HepG2 (cell line): ENCODE measurements around the gene ARHGEF16. TPM values are rescaled to one million over a fixed set of nuclear protein-coding genes. Genes with fewer than 3 reads are reported as not detected.

Experiments used
- ATAC-seq: fragments of 200-7000 bp; cut with Tn5 transposase; 3 replicates; pipeline ENCODE4 v1.9.1; 2020; ENCODE audit warnings: mild to moderate bottlenecking, moderate library complexity
- BruUV-seq: library from RNA; stranded (reverse); fragments of 400-500 nt; replicated peaks from 2 replicates; lab custom pipeline; 2021; lab: Mats Ljungman, UMichigan
- CTCF ChIA-PET: fragments of 300-600 bp; formaldehyde crosslinking; extraction: SDS; loops from one replicate; lab custom pipeline; 2021; ENCODE audit warnings: low total read pairs, inconsistent platforms, low intra/inter-chr PET ratio; lab: Yijun Ruan, JAX
- POLR2A ChIA-PET: fragments of 350-600 bp; sonication (Branson Sonifier 250); formaldehyde crosslinking; loops from one replicate; lab custom pipeline; 2020; ENCODE audit warnings: antibody characterized with exemption, inconsistent platforms; lab: Yijun Ruan, JAX
- DNase-seq: peaks from one replicate; pipeline ENCODE4 v3.0.0-alpha.2; 2015; ENCODE audit warnings: low spot score
- FAIRE-seq: peaks from 3 replicates; lab custom pipeline; 2011; peaks lifted over from hg19 to GRCh38; lab: Jason Lieb, UNC
- H2AFZ ChIP-seq: one replicate; pipeline ENCODE4 v1.6.1; 2011; ENCODE audit warnings: low read length, inconsistent platforms
- H3K27ac ChIP-seq: fragments of 300-600 bp; 3 replicates; pipeline ENCODE4 v1.8.0; 2011; ENCODE audit warnings: mixed run types, mild to moderate bottlenecking, mixed read lengths, low read length, inconsistent platforms; ENCODE audit not compliant: insufficient read depth; ENCODE audit errors: extremely low read length
- H3K27me3 ChIP-seq, 2 experiments: fragments of 200-600 bp in 1 of 2; 2 replicates in 1 of 2; 3 replicates in 1 of 2; pipeline versions ENCODE4 v1.6.0 to v1.8.0; 2011; ENCODE audit warnings: low read length in 2 of 2, mild to moderate bottlenecking in 2 of 2, moderate library complexity in 2 of 2, inconsistent platforms in 1 of 2; ENCODE audit not compliant: insufficient read depth in 2 of 2, control insufficient read depth in 1 of 2
- H3K36me3 ChIP-seq, 2 experiments: fragments of 200-600 bp in 1 of 2; replicated peaks in 1 of 2; 2 replicates in 1 of 2; 3 replicates in 1 of 2; pipeline versions ENCODE4 v1.5.1 to v1.8.0; 2011; ENCODE audit warnings: low read length in 2 of 2, inconsistent platforms in 1 of 2; ENCODE audit not compliant: insufficient read depth in 2 of 2, control insufficient read depth in 1 of 2
- H3K4me1 ChIP-seq: 2 replicates; pipeline ENCODE4 v1.5.1; 2012; ENCODE audit warnings: low read length, inconsistent platforms; ENCODE audit not compliant: insufficient read depth
- H3K4me2 ChIP-seq: 2 replicates; pipeline ENCODE4 v1.6.0; 2011; ENCODE audit warnings: low read depth, low read length, inconsistent platforms
- H3K4me3 ChIP-seq, 3 experiments: fragments of 200-600 bp in 1 of 3; sonication (generic), shearing (Covaris generic) in 1 of 3; replicated peaks in 1 of 3; 2 replicates each; pipeline ENCODE4 v1.5.1; 2011 to 2016; ENCODE audit warnings: low read length in 3 of 3, inconsistent platforms in 2 of 3, low read depth in 2 of 3, mild to moderate bottlenecking in 2 of 3, control low read depth in 1 of 3, mixed read lengths in 1 of 3; ENCODE audit not compliant: insufficient read depth in 1 of 3
- H3K79me2 ChIP-seq: one replicate; pipeline ENCODE4 v1.6.1; 2011; ENCODE audit warnings: low read length, inconsistent platforms; ENCODE audit not compliant: insufficient read depth
- H3K9ac ChIP-seq: 2 replicates; pipeline ENCODE4 v1.6.0; 2011; ENCODE audit warnings: mild to moderate bottlenecking, low read depth, low read length, inconsistent platforms; ENCODE audit not compliant: insufficient read depth
- H3K9me3 ChIP-seq: 2 replicates; pipeline ENCODE4 v1.5.1; 2012; ENCODE audit warnings: mild to moderate bottlenecking, low read length
- H4K20me1 ChIP-seq: 2 replicates; pipeline ENCODE4 v1.6.0; 2011; ENCODE audit warnings: inconsistent platforms, mild to moderate bottlenecking, low read length, moderate library complexity; ENCODE audit not compliant: insufficient read depth
- GATA4 ChIP-seq: sonication (generic); IDR thresholded peaks from 2 replicates; pipeline ENCODE4 v1.6.1; 2016; ENCODE audit warnings: antibody characterized with exemption, low read depth, borderline replicate concordance
- SKIL ChIP-seq: sonication (generic); formaldehyde crosslinking; IDR thresholded peaks from 2 replicates; pipeline ENCODE4 v1.8.0; 2022; ENCODE audit warnings: missing genetic modification reagents, mild to moderate bottlenecking, moderate library complexity, borderline replicate concordance
- SP1 ChIP-seq, 2 experiments: fragments of 450-650 bp in 1 of 2; sonication (generic) in 1 of 2; formaldehyde crosslinking in 1 of 2; IDR thresholded peaks; 2 replicates each; pipeline versions ENCODE4 v1.4.0 to v1.6.1; 2016 to 2020; ENCODE audit warnings: missing genetic modification reagents in 1 of 2
- USF2 ChIP-seq, 2 experiments: sonication (generic) in 1 of 2; formaldehyde crosslinking in 1 of 2; IDR thresholded peaks; 2 replicates each; pipeline versions ENCODE4 v1.5.1 to v1.6.1; 2011 to 2020; ENCODE audit warnings: borderline replicate concordance in 1 of 2, low read depth in 1 of 2, low read length in 1 of 2, mild to moderate bottlenecking in 1 of 2, missing genetic modification reagents in 1 of 2, moderate library complexity in 1 of 2
- WGBS: methylation state at CpG from one replicate; pipeline ENCODE4 v1.1.6; 2017; ENCODE audit warnings: low lambda C conversion rate; 5-methylcytosine and 5-hydroxymethylcytosine counted together
- in situ Hi-C: cut with HindIII; loops from 2 replicates; pipeline ENCODE4 v1.10.0; 2017; ENCODE audit warnings: low pct_unique_long_range_greater_than_20kb; ENCODE audit not compliant: extremely low pct_ligation_motif_present
- intact Hi-C: fragments of 100-400 bp; cut with micrococcal nuclease; formaldehyde crosslinking; loops from one replicate; pipeline ENCODE4 v1.10.0; 2022; ENCODE audit not compliant: unreplicated experiment
- polyA plus RNA-seq, 8 experiments: library from polyadenylated mRNA; depleted of rRNA in 3 of 8; stranded (reverse) in 7 of 8; unstranded in 1 of 8; fragments of >200 nt; fragmentation: Illumina TruSeq in 4 of 8; extraction: Trizol in 4 of 8; gene quantifications; 2 replicates each; pipeline versions ENCODE4 v1.2.1 to v1.2.3, GENCODE V29; 2011 to 2016; ENCODE audit warnings: low read depth in 4 of 8, missing spikeins in 1 of 8, mixed read lengths in 1 of 8; ENCODE audit not compliant: insufficient read depth in 1 of 8
- total RNA-seq, 5 experiments: library from RNA; depleted of rRNA; stranded (reverse); fragments of >200 nt; fragmentation: Illumina TruSeq; extraction: Trizol; gene quantifications; 2 replicates each; pipeline ENCODE4 v1.2.3, GENCODE V29; 2016; ENCODE audit warnings: low read depth in 1 of 5
- TF ChIP-seq, protein P1 (sequence below): sonication (generic); formaldehyde crosslinking; IDR thresholded peaks from 2 replicates; pipeline ENCODE4 v1.4.0; 2020; ENCODE audit warnings: low read depth, missing genetic modification reagents
- TF ChIP-seq, protein P2 (sequence below), 2 experiments: fragments of 450-650 bp in 1 of 2; sonication (generic) in 1 of 2; formaldehyde crosslinking; IDR thresholded peaks; 2 replicates each; pipeline versions ENCODE4 v1.5.0 to v1.8.0; 2020 to 2022; ENCODE audit warnings: mild to moderate bottlenecking in 1 of 2, missing genetic modification reagents in 1 of 2
- TF ChIP-seq, protein P3 (sequence below): sonication (generic); formaldehyde crosslinking; IDR thresholded peaks from 2 replicates; pipeline ENCODE4 v1.5.1; 2020; ENCODE audit warnings: missing genetic modification reagents, mild to moderate bottlenecking, borderline replicate concordance

ARHGEF16 gene
- total and polyA plus RNA-seq, 2 of the 13 experiments (the other 11 are each of a cell fraction or from before 2014, with no cell fraction given), result 20.3 to 39.9 TPM

GRCh38 chr1:3455670-3456448, 1.4 kb downstream of the ARHGEF16 start (continued):
- TF ChIP-seq SKIL, result no peak
- no peak for TF ChIP-seq GATA4

GRCh38 chr1:3456449-3456963, 2.0 kb downstream of the ARHGEF16 start:
- peak; percentile 10; the same call in 2 of the 3 replicates for ATAC-seq
- no peak for FAIRE-seq
- BruUV-seq, result no TSS peak
- peak overlapping the region; percentile 86 for H3K9ac ChIP-seq
- H3K4me2 ChIP-seq, result peak overlapping the region; percentile 99
- peak; percentile 76 for DNase-seq
- no peaks in the 10 kb centered on the region; a peak in 1 of 5 replicates for H3K36me3 ChIP-seq
- no peaks in the 10 kb centered on the region; the same call in 1 of the 2 replicates for H4K20me1 ChIP-seq
- ChIA-PET CTCF (interaction anchor here (1.5 kb wide), 1 partner anchor 15 kb away, joined by 3 read pairs; no protein-coding TSS in a partner anchor), POLR2A (interaction anchor here (0.6 to 11.4 kb wide), 12 partner anchors 9 to 1225 kb away, joined by 3 to 282 read pairs (median 4); no protein-coding TSS in a partner anchor)
- H3K79me2 ChIP-seq, result peaks cover 40% of the 10 kb centered on the region
- peak overlapping the region; percentile 67 to 79 (median 70) for H3K4me3 ChIP-seq
- intact Hi-C loops (no loop called here), in situ Hi-C loops (no loop called here)
- H3K27ac ChIP-seq, result peak overlapping the region; percentile 98
- WGBS, result 0% methylated on average over 2 of the region's 12 CpGs
- H3K4me1 ChIP-seq, result peaks cover 91% of the 10 kb centered on the region
- no peak overlapping the region for H2AFZ ChIP-seq
- no peaks in the 10 kb centered on the region for H3K9me3 ChIP-seq
- no peaks in the 10 kb centered on the region for H3K27me3 ChIP-seq
- TF ChIP-seq, protein P1, sequence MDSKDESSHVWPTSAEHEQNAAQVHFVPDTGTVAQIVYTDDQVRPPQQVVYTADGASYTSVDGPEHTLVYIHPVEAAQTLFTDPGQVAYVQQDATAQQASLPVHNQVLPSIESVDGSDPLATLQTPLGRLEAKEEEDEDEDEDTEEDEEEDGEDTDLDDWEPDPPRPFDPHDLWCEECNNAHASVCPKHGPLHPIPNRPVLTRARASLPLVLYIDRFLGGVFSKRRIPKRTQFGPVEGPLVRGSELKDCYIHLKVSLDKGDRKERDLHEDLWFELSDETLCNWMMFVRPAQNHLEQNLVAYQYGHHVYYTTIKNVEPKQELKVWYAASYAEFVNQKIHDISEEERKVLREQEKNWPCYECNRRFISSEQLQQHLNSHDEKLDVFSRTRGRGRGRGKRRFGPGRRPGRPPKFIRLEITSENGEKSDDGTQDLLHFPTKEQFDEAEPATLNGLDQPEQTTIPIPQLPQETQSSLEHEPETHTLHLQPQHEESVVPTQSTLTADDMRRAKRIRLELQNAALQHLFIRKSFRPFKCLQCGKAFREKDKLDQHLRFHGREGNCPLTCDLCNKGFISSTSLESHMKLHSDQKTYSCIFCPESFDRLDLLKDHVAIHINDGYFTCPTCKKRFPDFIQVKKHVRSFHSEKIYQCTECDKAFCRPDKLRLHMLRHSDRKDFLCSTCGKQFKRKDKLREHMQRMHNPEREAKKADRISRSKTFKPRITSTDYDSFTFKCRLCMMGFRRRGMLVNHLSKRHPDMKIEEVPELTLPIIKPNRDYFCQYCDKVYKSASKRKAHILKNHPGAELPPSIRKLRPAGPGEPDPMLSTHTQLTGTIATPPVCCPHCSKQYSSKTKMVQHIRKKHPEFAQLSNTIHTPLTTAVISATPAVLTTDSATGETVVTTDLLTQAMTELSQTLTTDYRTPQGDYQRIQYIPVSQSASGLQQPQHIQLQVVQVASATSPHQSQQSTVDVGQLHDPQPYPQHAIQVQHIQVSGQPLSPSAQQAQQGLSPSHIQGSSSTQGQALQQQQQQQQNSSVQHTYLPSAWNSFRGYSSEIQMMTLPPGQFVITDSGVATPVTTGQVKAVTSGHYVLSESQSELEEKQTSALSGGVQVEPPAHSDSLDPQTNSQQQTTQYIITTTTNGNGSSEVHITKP, result peak; percentile 97
- TF ChIP-seq, protein P2, sequence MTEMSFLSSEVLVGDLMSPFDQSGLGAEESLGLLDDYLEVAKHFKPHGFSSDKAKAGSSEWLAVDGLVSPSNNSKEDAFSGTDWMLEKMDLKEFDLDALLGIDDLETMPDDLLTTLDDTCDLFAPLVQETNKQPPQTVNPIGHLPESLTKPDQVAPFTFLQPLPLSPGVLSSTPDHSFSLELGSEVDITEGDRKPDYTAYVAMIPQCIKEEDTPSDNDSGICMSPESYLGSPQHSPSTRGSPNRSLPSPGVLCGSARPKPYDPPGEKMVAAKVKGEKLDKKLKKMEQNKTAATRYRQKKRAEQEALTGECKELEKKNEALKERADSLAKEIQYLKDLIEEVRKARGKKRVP (CRISPR knock-in tag; IDR thresholded peaks at IDR 0.05), result no peak
- TF ChIP-seq SP1 (IDR thresholded peaks at IDR 0.05) (no peak), SP1 (CRISPR knock-in tag; IDR thresholded peaks at IDR 0.05) (0 out of 2 replicates have a peak, but pooled peaks have one; percentile 16), USF2 (IDR thresholded peaks at IDR 0.05; ENCODE audit: low read depth, low read length) (no peak), USF2 (CRISPR knock-in tag; IDR thresholded peaks at IDR 0.05; ENCODE audit: borderline replicate concordance) (0 out of 2 replicates have a peak, but pooled peaks have one; percentile 28)
- TF ChIP-seq, protein P3, sequence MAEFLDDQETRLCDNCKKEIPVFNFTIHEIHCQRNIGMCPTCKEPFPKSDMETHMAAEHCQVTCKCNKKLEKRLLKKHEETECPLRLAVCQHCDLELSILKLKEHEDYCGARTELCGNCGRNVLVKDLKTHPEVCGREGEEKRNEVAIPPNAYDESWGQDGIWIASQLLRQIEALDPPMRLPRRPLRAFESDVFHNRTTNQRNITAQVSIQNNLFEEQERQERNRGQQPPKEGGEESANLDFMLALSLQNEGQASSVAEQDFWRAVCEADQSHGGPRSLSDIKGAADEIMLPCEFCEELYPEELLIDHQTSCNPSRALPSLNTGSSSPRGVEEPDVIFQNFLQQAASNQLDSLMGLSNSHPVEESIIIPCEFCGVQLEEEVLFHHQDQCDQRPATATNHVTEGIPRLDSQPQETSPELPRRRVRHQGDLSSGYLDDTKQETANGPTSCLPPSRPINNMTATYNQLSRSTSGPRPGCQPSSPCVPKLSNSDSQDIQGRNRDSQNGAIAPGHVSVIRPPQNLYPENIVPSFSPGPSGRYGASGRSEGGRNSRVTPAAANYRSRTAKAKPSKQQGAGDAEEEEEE (CRISPR knock-in tag), result no peak
